Motor neuron (in vitro differentiated cells): ENCODE data around the gene CPPED1. TPM values are rescaled to one million over a fixed set of nuclear protein-coding genes. Genes with fewer than 3 reads are reported as not detected.
"Not testable (repeated sequence)": the region's sequence is repeated elsewhere in the genome, so short reads cannot be mapped to it uniquely, and the experiment has no call there.

Experiments
- ATAC-seq, 8 experiments: fragments of 200-7000 bp; cut with Tn5 transposase; replicated peaks in 6 of 8; 2 replicates each; pipeline ENCODE4 v1.8.0; 2021; ENCODE audit warnings: mild to moderate bottlenecking in 8 of 8, moderate library complexity in 8 of 8
- H3K27ac ChIP-seq, 2 donors: fragments of 250-450 bp; sonication (Bioruptor Pico); 2 replicates each; pipeline ENCODE4 v1.9.0; 2021; ENCODE audit warnings: antibody characterized with exemption in 2 of 2, mild to moderate bottlenecking in 2 of 2, moderate library complexity in 1 of 2
- H3K4me1 ChIP-seq, 2 donors: fragments of 250-450 bp; sonication (Bioruptor Pico); replicated peaks in 1 of 2; 2 replicates each; pipeline ENCODE4 v1.6.1; 2021; ENCODE audit warnings: antibody characterized with exemption in 2 of 2, mild to moderate bottlenecking in 2 of 2, moderate library complexity in 1 of 2
- H3K4me3 ChIP-seq, 5 donors: fragments of 250-450 bp; sonication (Bioruptor Pico); 2 replicates each; pipeline ENCODE4 v1.9.0; 2021; ENCODE audit warnings: antibody characterized with exemption in 5 of 5, mild to moderate bottlenecking in 5 of 5, moderate library complexity in 4 of 5
- WGBS, 10 experiments: fragments of 450-650 bp; shearing (Covaris generic); methylation state at CpG; one replicate each; pipeline ENCODE4 v1.0.0; 2022; 5-methylcytosine and 5-hydroxymethylcytosine counted together
- in situ Hi-C, 9 experiments: fragments of 400-800 bp; cut with MboI; loops; one replicate each; pipeline ENCODE4 v1.15.0; 2021; ENCODE audit warnings: low sequenced_read_pairs in 9 of 9, low pct_unique_long_range_greater_than_20kb in 2 of 9; ENCODE audit not compliant: unreplicated experiment in 9 of 9
- total RNA-seq, 8 experiments: library from RNA; unstranded; fragments of 300-600 nt; gene quantifications; 2 replicates each; pipeline versions ENCODE4 v1.2.3 to v1.2.4, GENCODE V29; 2022

The CPPED1 gene
- total RNA-seq, 8 experiments from 2014 or later: 1.1 to 20.1 (median 4.6) TPM

- Histone ChIP-seq H3K4me3 (no peak overlapping the region), H3K4me1 (peaks cover 2 to 7% of the 10 kb centered on the region in 2 donors), H3K27ac (no peak overlapping the region)
- ATAC-seq: no peak
- WGBS, 10 experiments: 40 to 95% (median 56%) methylated on average over 1 to 5 of the region's 5 CpGs; no CpG with 5 or more reads in 3 of the 10 experiments
- in situ Hi-C loops: no loop called here
These were observed 4.8 kb downstream of the CPPED1 start for GRCh38 chr16:12798846-12799245.

DNA sequence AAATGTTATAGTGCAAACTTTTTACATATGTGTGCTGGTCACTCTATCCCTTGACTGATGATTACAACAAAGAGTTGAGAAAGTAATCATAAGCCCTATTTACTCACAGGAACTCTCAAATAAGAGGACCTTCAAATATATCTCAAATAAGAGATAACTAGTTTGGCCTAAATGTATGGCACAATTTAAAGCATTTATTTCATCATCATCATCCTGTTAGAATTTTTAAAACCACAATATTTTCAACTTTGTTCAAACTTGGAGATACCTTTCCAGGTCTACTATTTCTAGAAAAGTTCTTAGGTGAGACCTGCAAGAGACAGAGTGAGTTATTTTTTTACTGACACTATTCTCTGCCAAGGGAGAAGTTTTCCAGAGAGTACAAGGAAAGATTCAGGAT is 5.5 kb downstream of the CPPED1 start:
- in situ Hi-C loops: no loop called here
- H3K4me3 ChIP-seq: no peak overlapping the region

DNA sequence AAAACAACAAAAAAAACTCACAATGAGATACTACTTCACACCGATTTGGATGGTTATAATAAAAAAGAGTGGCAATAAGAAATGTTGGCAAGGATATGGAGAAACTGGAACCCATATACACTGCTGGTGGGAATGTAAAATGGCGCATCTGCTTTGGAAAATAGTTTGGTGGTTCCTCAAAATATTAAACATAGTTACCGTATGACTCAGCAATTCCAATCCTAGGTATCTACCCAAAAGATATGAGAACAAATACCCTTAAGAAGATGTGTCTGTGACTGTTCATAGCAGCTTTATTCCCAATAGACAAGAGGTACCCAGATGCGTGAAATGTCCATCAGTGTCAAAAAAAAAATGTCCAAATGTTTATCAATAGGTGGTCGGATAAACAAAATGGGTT is 7.2 kb downstream of the CPPED1 start:
- H3K4me1 ChIP-seq: no peaks in the 10 kb centered on the region
- no peak for ATAC-seq
- H3K4me3 ChIP-seq: no peak overlapping the region
- in situ Hi-C loops: no loop called here
- WGBS, 10 experiments: 79 to 100% (median 95%) methylated on average over 1 to 5 of the region's 5 CpGs; no CpG with 5 or more reads in 1 of the 10 experiments
- no peak overlapping the region for H3K27ac ChIP-seq

More for the DNA sequence above, 5.5 kb downstream of the CPPED1 start:
- Histone ChIP-seq H3K4me1 (peaks cover 2 to 7% of the 10 kb centered on the region in 2 donors), H3K27ac (no peak overlapping the region)
- no peak for ATAC-seq

GRCh38 chr16:12794486-12795387 is 8.9 kb downstream of the CPPED1 start:
- Histone ChIP-seq H3K27ac (no peak overlapping the region), H3K4me1 (peaks cover 0 to 4% of the 10 kb centered on the region in 2 donors), H3K4me3 (no peak overlapping the region)
- in situ Hi-C loops: no loop called here
- peak in 1 of 8 experiments; percentile 18 for ATAC-seq
- 13 to 100% (median 79%) methylated on average over 1 to 8 of the region's 12 CpGs for WGBS, 10 experiments

- Histone ChIP-seq H3K4me3 (no peak overlapping the region), H3K4me1 (peaks cover 0 to 4% of the 10 kb centered on the region in 2 donors), H3K27ac (no peak overlapping the region)
- in situ Hi-C loops: no loop called here
- 17 to 100% (median 88%) methylated on average over 1 to 3 of the region's 3 CpGs; no CpG with 5 or more reads in 1 of the 10 experiments for WGBS, 10 experiments
- ATAC-seq: peak in 1 of 8 experiments; percentile 16
These were observed 9.8 kb downstream of the CPPED1 start for GRCh38 chr16:12793865-12794240.

GRCh38 chr16:12793120-12793864 is 10.4 kb downstream of the CPPED1 start:
- H3K4me1 ChIP-seq: peaks cover 0 to 4% of the 10 kb centered on the region in 2 donors
- no peak for ATAC-seq
- no peak overlapping the region for H3K4me3 ChIP-seq
- H3K27ac ChIP-seq: no peak overlapping the region
- in situ Hi-C loops: no loop called here
- WGBS, 10 experiments: 56 to 90% (median 89%) methylated on average over 1 to 5 of the region's 9 CpGs; no CpG with 5 or more reads in 2 of the 10 experiments

GRCh38 chr16:12792528-12792927 is 11.2 kb downstream of the CPPED1 start:
- H3K4me3 ChIP-seq, ATAC-seq, H3K27ac ChIP-seq, in situ Hi-C loops, H3K4me1 ChIP-seq: not testable (repeated sequence)
- 80 to 100% (median 89%) methylated on average over 1 to 5 of the region's 5 CpGs; no CpG with 5 or more reads in 3 of the 10 experiments for WGBS, 10 experiments

DNA sequence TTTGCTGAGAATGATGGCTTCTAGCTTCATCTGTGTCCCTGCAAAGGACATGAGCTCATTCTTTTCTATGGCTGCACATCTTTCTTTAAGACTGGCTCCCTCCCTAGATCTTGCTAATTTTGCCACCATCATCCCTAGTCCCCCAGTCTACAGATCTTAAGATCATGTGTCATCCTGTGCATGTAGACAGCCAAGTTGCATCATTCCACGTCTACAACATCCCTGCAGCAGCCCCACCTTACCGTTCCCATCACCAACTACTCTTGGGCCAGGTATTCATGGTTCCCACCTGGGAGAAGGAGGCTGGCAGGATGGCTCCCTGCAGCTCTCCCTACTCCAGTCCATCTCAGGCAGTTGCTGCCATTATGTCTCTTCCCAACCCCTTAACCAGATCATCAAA is 12.3 kb downstream of the CPPED1 start:
- H3K27ac ChIP-seq: no peak overlapping the region
- peaks cover 0 to 4% of the 10 kb centered on the region in 2 donors for H3K4me1 ChIP-seq
- in situ Hi-C loops: no loop called here
- no peak overlapping the region for H3K4me3 ChIP-seq
- 40 to 100% (median 60%) methylated on average over 1 to 2 of the region's 2 CpGs; no CpG with 5 or more reads in 5 of the 10 experiments for WGBS, 10 experiments
- no peak for ATAC-seq

GRCh38 chr16:12788758-12789157 is 14.9 kb downstream of the CPPED1 start:
- in situ Hi-C loops: no loop called here
- 5 to 94% (median 52%) methylated on average over 2 to 6 of the region's 7 CpGs; no CpG with 5 or more reads in 5 of the 10 experiments for WGBS, 10 experiments
- no peak for ATAC-seq

DNA sequence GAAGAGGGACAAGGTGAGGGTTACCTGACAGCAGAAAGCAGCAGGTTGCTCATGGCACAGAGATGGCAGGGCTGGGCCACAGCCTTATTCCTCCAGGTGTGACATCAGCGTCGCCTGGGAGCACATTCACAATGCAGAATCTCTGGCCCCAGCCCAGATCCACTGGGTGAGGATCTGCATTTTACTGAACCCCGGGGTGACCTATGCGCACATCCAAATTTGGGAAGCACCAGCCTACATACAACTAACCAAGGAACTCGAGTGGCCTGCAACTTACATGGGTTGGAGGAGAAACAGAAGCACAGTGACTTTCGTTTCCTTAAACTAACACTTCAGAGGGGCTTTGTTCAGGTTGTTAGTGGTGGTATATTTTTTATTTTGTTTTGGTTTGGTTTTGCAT is 17.6 kb downstream of the CPPED1 start:
- in situ Hi-C loops: no loop called here
- Histone ChIP-seq H3K27ac (no peak overlapping the region), H3K4me3 (no peak overlapping the region), H3K4me1 (peaks cover 0 to 4% of the 10 kb centered on the region in 2 donors)
- peak in 1 of 8 experiments; percentile 34 for ATAC-seq
- WGBS, 10 experiments: 43 to 75% (median 66%) methylated on average over 2 to 6 of the region's 6 CpGs; no CpG with 5 or more reads in 4 of the 10 experiments

More at GRCh38 chr16:12788758-12789157, 14.9 kb downstream of the CPPED1 start:
- H3K4me1 ChIP-seq: peaks cover 0 to 4% of the 10 kb centered on the region in 2 donors
- H3K27ac ChIP-seq: no peak overlapping the region
- H3K4me3 ChIP-seq: no peak overlapping the region

DNA sequence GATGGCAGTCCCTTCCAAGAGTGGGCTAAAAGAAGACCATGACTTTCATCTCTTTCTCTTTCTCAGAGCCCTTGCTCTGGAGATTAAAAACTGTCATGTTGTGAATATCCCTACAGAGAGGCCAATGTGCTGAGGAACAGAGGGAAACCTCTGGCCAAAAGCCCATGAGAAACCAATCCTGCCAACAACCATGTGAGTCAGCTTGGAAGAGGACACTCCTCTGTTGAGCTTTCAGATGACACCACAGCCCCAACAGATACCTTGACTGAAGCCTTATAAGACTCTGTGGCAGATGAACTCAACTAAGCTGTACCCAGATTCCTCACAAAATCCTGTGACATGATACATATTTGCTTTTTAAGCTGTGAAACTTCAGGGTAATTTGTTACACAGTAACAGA is 19.6 kb downstream of the CPPED1 start:
- in situ Hi-C loops: no loop called here
- no peaks in the 10 kb centered on the region for H3K4me1 ChIP-seq
- ATAC-seq: no peak
- H3K4me3 ChIP-seq: no peak overlapping the region
- H3K27ac ChIP-seq: no peak overlapping the region

DNA sequence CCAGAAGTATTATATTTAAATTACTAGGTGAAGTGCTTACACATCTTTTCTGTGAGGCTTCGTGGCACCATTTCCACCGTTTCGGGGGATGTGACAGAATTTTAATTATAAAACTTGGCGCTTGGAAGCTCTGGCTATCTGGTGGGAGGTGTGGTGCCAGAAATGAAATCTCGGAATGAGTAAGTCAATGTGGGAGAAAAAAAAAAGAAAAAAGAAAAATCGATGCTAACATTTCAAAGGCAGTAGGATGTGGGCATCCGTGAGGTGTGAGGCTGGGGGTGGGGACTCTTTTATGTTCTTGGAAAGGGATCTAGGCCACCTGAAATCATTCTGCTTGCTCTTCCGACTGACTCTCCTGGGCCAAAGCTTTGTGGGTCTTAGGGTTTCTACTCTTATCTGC is 21.9 kb downstream of the CPPED1 start:
- in situ Hi-C loops: no loop called here
- no peak for ATAC-seq
- WGBS, 10 experiments: 18 to 100% (median 91%) methylated on average over 1 to 8 of the region's 8 CpGs
- H3K4me3 ChIP-seq: no peak overlapping the region
- H3K27ac ChIP-seq: no peak overlapping the region
- no peaks in the 10 kb centered on the region for H3K4me1 ChIP-seq

DNA sequence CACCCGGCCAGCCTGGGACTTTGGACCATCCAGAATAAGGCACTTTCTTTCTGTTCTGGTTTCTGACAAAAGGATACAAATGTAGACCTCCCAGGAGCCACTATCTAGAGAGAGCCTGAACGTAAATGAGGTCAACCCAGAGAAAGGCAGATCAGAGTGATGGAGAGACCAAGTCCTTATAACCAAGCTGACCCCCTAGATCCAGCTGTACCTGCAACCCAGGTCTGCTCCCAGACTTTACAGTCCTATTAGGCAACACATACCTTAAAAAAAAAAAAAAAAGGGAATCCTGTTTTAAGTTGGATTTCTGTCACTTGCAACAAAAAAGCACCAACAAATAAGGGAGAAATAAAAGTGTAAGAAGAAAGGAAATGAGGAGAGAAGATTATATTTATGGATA is 23.2 kb downstream of the CPPED1 start:
- Histone ChIP-seq H3K27ac (no peak overlapping the region), H3K4me3 (no peak overlapping the region), H3K4me1 (no peaks in the 10 kb centered on the region)
- ATAC-seq: no peak
- in situ Hi-C loops: no loop called here
- 60 to 100% (median 80%) methylated on average over 1 to 2 of the region's 2 CpGs; no CpG with 5 or more reads in 3 of the 10 experiments for WGBS, 10 experiments
